Upper lobe of left lung (tissue), 4 donors: ENCODE results near the gene FCRLA.
"Not testable (repeated sequence)": the region's sequence is repeated elsewhere in the genome, so short reads cannot be mapped to it uniquely, and the experiment has no call there.

ENCODE experiments used
- POLR2A ChIP-seq, 4 donors: fragments of 450-650 bp; IDR thresholded peaks; one replicate each; pipeline ENCODE4 v1.5.1; 2016 to 2017; ENCODE audit warnings: antibody characterized with exemption in 4 of 4, mild to moderate bottlenecking in 2 of 4
- POLR2AphosphoS5 ChIP-seq, 2 donors: sonication (generic); formaldehyde crosslinking; IDR thresholded peaks; one replicate each; pipeline ENCODE4 v1.5.1; 2017; ENCODE audit warnings: antibody characterized with exemption in 2 of 2
- TF ChIP-seq, protein P1 (sequence below), 6 experiments: fragments of 450-650 bp in 4 of 6; fragments of 200-600 bp in 2 of 6; sonication (generic) in 2 of 6; IDR thresholded peaks; one replicate each; pipeline ENCODE4 v1.5.1; 2016 to 2019; ENCODE audit warnings: antibody characterized with exemption in 6 of 6

DNA sequence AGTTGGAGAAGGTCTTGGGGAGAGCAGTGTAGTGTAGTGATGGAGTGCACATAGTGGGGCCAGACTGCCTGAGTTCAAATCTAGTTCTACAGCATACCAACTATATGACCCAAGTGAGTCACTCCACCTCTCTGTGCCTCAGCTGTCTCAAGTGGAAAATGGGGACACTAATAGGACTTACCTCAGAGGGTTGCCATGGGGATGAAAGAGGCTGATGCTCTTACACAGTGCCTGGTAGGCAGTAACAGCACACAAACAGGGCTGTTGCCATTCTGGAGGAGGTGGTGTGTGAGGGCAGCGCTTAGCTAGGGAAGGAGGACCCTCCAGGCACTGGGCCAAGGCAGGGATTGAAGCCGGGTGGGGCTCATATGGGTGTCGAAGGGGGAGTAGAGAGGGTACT, 32.6 kb upstream of the FCRLA start:
- TF ChIP-seq, protein P1, sequence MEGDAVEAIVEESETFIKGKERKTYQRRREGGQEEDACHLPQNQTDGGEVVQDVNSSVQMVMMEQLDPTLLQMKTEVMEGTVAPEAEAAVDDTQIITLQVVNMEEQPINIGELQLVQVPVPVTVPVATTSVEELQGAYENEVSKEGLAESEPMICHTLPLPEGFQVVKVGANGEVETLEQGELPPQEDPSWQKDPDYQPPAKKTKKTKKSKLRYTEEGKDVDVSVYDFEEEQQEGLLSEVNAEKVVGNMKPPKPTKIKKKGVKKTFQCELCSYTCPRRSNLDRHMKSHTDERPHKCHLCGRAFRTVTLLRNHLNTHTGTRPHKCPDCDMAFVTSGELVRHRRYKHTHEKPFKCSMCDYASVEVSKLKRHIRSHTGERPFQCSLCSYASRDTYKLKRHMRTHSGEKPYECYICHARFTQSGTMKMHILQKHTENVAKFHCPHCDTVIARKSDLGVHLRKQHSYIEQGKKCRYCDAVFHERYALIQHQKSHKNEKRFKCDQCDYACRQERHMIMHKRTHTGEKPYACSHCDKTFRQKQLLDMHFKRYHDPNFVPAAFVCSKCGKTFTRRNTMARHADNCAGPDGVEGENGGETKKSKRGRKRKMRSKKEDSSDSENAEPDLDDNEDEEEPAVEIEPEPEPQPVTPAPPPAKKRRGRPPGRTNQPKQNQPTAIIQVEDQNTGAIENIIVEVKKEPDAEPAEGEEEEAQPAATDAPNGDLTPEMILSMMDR (IDR thresholded peaks at IDR 0.05) = not testable (repeated sequence)
- not testable (repeated sequence) for TF ChIP-seq POLR2A, POLR2AphosphoS5 (IDR thresholded peaks at IDR 0.05)
